ENCODE results near the gene TAF1.
A peak's percentile ranks its signal among the peaks of the same experiment; 100 is the strongest.
"Not testable (repeated sequence)": the region's sequence is repeated elsewhere in the genome, so short reads cannot be mapped to it uniquely, and the experiment has no call there.

The TAF1 gene

DNA sequence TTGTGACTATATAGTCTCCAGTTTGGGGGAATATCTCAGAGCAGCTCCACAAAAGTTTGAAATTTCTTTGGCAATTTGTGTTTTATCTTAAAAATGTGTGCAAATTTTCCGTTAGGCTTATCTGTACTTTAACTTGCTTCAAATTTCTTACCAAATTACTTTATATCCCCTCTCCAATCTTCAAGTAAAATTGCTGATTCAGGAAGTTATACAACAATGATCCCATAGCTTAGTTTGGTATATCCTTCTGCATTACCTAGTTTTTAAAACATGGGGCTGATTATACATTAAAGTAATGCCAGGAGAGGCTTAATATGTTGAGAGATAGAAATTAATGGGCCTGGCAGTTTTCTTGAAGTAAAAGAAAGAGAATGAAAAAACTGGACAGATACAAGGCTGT is 66.6 kb downstream of the TAF1 start:
- DNase-seq: no peak

DNA sequence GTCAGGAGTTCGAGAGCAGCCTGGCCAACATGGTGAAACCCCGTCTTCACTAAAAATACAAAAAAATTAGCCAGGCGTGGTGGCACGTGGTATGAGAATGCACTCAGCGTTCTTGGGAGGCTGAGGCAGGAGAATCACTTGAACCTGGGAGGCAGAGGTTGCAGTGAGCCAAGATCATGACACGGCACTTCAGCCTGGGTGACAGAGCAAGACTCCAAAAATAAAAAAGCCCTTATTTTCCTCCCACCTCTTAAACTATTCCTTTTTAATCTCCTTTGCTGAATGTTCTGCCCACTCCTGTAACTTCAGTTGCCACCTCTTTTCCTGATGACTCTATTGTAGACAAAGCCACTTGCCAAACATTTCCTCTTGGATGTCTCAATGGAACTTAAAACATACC is 72.6 kb downstream of the TAF1 start:
- DNase-seq: no peak

DNA sequence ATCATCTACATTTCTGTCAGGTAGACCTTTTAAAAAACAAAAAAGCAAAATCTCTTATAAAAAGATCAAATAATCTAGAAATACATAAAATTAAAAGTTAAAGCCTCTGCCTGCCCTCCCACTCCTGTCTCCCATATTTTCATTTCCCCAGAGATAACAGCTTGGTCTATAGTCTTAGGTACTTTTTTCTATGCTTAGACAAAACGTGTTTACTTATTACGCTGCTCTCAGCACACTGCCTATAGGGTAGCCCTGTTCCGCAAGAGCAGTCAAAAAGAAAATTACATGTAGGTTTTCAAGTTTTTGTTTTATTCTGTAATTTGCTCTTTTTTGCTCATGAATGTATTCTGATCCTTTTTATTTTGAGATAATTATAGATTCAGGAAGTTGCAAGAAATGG is 73.3 kb downstream of the TAF1 start:
- DNase-seq: no peak

DNA sequence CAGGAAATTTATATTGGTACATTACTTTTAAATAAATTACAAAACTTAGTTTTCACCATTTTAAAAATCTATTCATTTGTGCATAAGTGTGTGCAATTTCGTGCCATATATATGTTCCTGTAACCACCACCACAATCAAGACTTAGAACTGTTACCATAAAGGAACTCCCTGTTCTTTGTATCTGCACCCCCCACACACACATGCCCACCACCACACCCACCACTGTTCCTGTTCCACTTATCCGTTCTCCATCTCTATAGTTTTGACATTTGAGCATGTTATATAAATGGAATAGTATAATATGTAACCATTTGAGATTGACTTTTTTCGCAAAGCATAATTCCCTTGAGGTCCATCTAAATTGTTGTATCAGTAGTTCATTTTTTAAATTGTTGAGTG is 73.7 kb downstream of the TAF1 start:
- DNase-seq: no peak

DNA sequence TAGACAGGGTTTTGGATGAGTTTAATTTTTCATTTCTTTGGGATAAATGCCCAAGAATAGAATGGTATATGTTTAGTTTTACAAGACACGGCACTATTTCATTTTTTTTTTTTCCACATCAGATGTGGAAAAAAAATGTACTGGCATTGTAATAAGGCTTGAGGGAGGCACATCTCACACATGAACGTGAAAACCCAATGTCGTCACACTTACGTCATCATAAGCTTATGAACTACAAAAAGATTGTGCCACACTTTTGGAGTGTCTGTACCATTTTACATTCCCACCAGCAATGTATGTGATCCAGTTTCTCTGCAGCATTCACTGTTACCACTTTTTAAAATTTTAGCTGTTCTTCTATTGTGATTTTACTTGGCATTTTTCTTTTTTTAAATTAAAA is 74.2 kb downstream of the TAF1 start:
- DNase-seq: no peak

DNA sequence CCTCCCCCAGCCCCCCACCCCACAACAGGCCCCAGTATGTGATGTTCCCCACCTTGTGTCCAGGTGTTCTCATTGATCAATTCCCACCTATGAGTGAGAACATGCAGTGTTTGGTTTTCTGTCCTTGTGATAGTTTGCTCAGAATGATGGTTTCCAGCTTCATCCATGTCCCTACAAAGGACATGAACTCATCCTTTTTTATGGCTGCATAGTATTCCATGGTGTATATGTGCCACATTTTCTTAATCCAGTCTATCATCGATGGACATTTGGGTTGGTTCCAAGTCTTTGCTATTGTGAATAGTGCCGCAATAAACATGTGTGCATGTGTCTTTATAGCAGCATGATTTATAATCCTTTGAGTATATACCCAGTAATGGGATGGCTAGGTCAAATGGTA is 75.7 kb downstream of the TAF1 start:
- DNase-seq: not testable (repeated sequence)

DNA sequence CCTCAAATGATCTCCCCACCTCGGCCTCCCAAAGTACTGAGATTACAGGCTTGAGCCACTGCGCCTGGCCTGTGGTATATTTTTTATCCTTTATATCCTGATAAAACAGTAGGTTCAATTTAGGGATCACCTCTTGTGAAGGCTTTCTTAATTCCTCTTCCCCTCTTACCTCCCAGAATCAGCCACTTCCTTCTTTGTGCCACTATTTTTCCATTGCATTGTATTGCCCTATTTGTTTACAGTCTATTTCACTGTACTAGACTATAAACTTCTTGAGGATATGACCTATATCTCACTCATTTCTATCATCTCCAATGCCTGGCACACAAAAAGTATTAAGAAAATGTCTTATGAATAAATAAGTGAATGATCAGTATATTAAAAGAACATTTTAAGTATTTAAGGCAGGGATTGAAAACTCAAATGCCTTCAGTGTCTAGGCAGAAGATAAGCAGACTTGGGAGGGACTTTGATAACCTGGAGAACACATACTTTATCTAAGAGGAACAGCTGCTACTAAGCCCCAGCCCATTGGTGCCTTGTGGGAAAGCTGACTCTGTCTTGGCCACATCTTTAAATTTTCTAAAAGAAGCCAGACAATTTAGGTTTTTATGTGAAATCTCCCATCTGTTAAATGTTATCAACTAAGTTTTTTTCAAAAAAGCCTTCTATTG is 84.4 kb downstream of the TAF1 start:
- no peak for DNase-seq

DNA sequence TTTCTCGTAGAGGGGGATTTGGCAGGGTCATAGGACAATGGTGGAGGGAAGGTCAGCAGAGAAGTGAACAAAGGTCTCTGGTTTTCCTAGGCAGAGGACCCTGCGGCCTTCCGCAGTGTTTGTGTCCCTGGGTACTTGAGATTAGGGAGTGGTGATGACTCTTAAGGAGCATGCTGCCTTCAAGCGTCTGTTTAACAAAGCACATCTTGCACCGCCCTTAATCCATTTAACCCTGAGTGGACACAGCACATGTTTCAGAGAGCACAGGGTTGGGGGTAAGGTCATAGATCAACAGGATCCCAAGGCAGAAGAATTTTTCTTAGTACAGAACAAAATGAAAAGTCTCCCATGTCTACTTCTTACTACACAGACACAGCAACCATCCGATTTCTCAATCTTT is 85.4 kb downstream of the TAF1 start:
- not testable (repeated sequence) for DNase-seq

DNA sequence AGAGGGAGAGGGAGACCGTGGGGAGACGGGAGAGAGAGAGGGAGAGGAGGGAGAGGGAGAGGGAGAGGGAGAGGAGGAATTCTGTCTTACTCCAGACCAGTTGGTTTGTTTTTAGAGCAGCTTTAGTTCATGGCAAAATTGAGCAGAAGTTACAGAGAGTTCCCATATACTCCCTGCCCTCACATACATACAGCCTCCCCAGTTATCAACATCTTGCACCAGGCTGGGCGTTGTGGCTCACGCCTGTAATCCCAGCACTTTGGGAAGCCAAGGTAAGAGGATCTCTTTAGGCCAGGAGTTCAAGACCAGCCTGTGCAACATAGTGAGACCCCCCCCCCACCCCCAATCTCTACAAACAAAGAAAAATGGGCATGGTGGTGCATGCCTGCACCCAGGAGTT is 86.9 kb downstream of the TAF1 start:
- no peak for DNase-seq

DNA sequence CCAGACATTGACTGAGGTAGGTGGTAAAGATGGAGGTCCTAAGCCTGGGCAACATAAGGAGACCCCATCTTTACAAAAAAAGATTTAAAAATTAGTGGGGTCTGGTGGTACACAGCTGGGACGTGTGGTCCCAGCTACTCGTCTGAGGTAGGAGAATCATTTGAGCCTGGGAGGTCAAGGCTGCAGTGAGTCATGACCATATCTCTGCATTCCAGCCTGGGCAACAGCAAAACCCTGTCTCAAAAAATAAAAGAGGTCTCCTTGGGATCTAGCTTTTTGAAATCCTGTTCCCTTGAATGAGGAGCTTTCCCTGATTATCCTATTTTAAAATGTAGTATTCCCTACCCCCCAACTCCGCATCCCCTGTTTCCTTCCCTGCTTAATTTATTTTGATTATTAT is 88.1 kb downstream of the TAF1 start:
- no peak for DNase-seq

DNA sequence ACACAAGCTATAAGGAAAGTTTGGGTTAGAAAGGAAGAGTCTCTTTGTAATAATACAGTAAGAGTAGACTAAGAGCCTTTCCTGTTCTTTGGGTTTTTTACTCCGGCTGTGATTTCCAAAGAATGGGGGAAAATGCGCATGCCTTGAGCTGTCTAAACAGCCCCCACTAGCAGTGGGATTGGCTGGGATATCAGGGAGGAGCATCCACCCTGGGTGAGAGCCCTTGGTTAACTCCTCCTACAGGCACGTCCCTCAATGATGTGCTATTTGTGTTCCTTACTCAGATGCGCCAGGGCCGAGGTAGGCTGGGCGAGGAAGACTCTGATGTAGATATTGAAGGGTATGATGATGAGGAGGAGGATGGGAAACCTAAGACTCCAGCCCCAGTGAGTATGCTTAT is 92.7 kb downstream of the TAF1 start:
- no peak for DNase-seq

DNA sequence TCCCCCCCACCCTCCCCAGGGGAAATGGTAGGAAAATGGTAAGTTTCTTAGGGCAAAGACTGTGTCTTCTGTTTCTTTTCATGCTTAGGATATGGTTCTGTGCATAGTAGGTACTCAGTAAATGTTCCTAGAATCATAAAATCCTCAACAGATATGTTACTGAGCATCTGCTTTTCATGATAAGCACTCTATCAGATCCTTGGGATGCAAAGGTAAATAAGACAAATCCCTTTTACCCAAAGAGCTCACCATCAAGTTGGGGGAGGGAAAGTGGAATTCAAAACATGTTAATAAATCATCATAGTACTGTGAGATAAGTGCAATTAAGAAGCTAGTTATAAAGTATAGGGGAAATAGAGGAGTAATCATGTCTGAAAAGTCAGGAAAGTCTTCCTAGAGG is 98.8 kb downstream of the TAF1 start:
- no peak for DNase-seq

DNA sequence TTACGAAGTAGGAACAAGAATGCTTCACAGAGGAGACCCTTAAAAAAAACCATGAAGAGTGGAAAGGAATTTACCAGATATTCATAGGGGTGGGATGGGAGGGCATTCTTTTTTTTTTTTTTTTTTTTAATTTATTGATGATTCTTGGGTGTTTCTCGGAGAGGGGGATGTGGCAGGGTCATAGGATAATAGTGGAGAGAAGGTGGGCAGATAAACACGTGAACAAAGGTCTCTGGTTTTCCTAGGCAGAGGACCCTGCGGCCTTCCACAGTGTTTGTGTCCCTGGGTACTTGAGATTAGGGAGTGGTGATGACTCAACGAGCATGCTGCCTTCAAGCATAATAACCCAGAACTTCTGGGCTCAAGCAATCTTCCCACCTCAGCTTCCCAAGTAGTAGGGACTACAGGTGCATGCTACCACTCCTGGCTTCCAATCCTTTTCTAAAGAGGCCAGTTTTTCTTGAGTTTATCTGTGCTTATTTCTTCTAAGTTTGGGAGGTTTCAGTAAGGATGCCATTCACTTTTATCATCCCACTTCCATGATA is 100.9 kb downstream of the TAF1 start:
- no peak for DNase-seq

DNA sequence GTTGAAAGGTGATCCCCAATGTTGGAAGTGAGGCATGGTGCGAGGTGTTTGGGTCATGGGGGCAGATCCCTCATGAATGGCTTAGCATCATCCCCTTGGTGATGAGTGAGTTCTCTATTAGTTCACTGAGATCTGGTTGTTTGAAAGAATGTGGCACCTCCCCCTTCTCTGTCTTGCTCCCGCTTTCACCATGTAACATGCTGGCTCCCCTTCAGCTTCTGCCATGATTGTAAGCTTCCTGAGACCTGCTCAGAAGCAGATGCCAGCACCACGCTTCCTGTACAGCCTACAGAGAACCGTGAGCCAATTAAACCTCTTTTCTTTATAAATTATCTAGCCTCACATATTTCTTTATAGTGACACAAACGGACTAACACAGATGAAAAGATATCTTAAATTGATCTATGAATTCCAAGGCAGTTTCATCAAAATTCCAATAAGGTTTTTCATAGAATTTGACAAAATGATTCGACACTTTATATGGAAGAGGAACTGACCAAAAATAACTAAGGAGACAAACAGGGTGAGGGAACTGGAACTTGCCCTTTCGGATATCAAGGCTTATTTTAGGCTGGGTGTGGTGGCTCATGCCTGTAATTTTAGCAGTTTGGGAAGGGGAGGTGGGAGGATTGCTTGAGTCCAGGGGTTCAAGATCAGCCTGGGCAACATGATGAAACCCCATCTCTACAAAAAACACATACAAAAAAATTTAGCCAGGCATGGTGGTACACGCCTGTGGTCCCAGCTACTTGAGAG is 109.8 kb downstream of the TAF1 start:
- peak; percentile 38 for DNase-seq

DNA sequence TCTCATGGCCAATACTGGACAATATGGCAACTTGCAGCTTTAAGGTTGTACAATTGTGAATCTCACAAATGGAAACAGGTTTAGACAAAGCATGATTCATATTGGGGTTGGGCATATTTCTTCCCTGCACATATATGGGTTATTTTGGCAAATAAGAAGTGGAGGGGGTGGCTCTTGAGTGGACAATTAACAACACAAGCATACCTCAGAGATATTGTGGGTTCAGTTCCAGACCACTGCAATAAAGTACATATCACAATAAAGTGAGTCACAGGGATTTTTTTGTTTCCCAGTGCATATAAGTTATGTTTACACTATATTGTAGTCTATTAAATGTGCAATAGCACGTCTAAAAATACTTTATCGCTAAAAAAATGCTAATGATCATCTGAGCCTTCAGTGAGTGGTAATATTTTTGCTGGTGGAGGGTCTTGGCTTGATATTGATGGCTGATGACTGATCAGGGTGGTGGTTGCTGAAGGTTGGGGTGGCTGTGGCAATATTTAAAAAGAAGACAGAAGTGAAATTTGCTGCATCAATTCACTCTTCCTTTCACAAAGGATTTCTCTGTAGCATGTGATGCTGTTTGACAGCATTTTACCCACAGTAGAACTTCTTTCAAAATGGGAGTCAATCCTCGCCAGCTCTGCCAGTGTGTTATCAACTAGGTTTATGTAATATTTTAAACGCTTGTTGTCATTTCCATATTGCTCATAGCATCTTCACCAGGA is 116.2 kb downstream of the TAF1 start:
- no peak for DNase-seq

DNA sequence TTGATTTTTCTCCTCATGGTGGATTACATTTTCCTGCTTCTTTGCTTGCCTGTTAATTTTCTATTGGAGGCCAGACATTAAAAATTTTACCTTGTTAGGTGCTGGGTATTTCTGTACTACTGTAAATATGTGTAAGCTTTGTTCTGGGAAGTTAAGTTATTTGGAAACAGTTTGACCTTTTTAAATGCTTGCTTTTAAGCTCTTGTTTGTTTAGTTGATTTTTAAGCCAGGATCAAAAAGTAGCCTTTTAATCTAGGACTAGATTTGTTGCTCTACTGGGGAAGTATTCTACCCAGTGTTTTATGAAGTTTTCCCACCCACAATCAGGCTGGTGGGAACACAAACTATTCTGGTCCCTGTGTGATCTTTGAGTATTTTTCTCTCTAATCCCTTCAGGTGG is 121.7 kb downstream of the TAF1 start:
- DNase-seq: no peak

DNA sequence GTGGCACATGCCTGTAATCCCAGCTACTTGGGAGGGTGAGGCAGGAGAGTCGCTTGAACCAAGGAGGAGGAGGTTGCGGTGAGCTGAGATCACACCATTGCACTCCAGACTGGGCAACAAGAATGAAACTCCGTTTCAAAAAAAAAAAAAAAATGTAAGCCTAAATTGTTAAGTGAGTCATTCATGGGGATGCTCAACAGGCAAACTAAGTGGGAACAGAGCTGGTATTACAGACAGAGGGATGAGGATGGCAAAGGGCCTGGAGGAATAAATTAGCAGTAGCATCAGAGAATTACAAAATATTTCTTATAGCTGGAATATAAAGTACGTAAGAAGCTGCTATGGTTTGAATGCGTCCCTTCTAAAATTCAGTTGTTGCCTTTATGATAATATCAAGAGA is 123.4 kb downstream of the TAF1 start:
- DNase-seq: peak; percentile 17

DNA sequence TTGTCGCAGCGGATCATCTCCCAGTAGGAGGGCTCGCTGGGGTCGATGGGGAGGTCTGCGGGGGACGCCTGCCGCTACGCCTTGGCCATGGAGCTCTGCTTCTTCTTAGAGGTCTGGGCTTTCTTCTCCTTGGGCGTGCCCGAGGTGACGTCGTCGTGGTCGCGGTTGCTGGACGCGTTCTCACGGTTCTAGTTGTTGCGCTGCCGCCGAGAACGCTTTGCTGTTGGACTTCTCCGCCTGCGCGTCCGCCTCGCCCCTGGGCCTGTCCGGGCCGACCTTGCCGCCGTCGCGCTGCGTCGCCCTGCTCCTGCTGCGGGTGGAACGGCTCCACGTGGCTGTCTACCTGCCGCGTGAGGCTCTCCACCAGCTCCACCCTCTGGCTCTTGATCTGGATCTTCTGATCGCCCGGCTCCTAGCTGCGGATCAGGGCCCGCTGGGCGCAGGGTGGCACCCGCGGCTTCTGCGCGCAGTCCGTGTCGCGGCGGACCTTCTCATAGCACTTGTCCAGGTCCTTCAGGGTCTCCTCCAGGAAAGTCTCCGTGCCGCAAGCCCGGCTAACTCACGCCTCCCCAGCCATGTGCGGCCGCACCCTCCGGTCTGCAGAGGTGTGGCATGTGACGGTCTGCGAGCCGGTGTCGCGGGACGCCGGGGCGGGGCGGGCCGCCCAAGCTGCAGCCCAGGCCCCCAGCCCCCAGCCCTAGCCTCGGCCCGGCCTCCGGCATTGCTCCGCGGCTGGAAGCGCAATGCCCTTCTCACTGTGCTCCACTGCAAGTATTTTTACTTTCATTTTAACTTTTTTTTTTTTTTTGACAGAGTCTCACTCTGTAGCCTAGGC is 126.3 kb downstream of the TAF1 start:
- DNase-seq: peak; percentile 29

DNA sequence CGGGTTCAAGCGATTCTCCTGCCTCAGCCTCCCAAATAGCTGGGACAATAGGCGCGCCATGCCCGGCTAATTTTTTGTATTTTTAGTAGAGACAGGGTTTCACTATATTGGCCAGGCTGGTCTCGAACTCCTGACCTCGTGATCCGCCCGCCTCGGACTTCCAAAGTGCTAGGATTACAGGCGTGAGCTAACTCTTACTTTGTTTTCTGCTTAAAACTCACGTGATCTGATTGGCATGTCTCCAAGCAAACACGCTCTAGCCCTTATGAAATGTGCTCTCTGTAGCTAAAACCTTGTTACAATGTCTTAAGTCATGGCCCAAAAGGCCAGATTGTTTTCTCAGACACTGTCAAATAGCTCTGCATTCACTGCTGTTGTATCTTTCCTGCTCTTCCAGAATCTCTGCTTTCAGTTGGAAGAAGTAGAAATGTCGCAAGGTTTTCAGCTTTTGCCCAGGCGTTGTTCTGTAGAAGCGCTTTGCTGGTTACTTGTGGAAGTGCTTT is 127.0 kb downstream of the TAF1 start:
- no peak for DNase-seq

DNA sequence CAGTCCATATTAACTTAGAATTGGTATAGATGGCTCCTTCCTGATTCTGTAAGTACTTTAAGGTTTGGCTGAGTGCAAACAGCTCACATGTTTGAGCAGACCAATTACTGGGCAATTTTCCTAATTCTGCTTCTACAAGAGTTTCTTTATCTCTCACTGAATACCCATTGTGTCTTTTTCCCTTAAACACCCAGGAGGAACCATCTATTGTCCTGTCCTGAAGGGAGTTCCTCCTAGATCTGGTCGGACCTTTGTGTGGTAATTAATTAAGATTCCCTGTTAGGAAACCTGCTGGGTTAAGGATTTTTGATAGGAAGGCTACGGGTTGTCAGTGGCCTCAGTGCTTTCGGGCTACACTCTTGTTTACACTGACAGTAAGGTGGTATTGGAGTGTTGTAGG is 129.8 kb downstream of the TAF1 start:
- DNase-seq: not testable (repeated sequence)

DNA sequence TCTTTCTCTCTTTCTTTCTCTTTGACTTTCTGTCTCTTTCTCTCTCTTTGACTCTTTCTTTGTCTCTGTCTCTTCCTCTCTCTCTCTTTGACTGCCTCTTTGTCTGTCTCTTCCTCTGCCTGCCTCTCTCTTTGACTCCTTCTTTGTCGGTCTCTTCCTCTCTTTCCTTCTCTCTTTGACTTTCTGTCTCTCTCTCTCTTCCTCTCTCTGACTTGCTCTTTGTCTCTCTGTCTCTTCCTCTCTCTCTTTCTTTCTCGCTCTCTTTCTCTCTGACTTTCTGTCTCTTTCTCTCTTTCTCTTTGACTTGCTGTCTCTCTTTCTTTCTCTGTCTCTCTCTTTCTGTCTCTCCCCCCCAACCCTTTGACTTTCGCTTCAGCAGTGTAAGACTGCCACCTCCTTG is 130.3 kb downstream of the TAF1 start:
- DNase-seq: no peak

DNA sequence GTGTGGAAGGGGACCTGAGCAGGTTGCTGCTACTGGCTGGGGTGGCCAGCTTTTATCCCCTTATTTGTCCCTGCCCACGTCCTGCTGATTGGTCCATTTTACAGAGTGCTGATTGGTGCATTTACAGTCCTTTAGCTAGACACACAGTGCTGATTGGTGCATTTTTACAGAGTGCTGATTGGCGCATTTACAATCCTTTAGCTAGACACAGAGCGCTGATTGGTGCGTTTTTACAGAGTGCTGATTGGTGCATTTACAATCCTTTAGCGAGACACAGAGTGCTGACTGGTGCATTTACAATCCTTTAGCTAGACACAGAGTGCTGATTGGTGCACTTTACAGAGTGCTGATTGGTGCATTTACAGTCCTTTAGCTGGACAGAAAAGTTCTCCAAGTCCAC is 135.9 kb downstream of the TAF1 start:
- DNase-seq: not testable (repeated sequence)
